Subcutaneous adipose tissue (tissue), 4 donors: ENCODE results near the gene RXFP1. TPM values are rescaled to one million over a fixed set of nuclear protein-coding genes. Genes with fewer than 3 reads are reported as not detected.

ENCODE experiments used
- total RNA-seq, 4 donors: library from RNA; depleted of rRNA; stranded (reverse); fragments of >200 nt; gene quantifications; one replicate each; pipeline ENCODE4 v1.1.0, GENCODE V29; 2016
- TF ChIP-seq, protein P1 (sequence below): fragments of 450-650 bp; IDR thresholded peaks from one replicate; pipeline ENCODE4 v1.5.1; 2016; ENCODE audit warnings: low read depth, mild to moderate bottlenecking, control low read depth, antibody characterized with exemption, moderate library complexity

RXFP1 gene
- total RNA-seq, 4 donors from 2014 or later, result not detected

DNA sequence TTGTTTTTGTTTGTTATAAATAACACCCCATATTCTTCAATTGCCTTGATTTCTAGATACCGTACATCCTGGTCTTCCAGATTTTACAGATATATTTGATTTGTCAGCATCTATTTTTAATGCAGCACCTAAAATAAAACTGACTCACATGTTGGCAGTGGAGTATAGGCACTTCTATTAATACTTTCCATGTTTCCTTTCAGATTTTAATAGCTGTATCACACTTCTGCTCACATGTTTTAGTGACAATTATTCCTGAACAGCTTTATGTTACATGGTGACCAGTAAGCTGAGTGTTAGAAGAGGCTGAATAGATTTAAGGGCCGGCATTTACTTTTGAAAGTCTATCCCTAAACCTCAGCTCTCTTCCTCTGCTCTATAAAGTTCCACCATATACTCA, 103.9 kb downstream of the RXFP1 start:
- TF ChIP-seq, protein P1, sequence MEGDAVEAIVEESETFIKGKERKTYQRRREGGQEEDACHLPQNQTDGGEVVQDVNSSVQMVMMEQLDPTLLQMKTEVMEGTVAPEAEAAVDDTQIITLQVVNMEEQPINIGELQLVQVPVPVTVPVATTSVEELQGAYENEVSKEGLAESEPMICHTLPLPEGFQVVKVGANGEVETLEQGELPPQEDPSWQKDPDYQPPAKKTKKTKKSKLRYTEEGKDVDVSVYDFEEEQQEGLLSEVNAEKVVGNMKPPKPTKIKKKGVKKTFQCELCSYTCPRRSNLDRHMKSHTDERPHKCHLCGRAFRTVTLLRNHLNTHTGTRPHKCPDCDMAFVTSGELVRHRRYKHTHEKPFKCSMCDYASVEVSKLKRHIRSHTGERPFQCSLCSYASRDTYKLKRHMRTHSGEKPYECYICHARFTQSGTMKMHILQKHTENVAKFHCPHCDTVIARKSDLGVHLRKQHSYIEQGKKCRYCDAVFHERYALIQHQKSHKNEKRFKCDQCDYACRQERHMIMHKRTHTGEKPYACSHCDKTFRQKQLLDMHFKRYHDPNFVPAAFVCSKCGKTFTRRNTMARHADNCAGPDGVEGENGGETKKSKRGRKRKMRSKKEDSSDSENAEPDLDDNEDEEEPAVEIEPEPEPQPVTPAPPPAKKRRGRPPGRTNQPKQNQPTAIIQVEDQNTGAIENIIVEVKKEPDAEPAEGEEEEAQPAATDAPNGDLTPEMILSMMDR, result no peak

DNA sequence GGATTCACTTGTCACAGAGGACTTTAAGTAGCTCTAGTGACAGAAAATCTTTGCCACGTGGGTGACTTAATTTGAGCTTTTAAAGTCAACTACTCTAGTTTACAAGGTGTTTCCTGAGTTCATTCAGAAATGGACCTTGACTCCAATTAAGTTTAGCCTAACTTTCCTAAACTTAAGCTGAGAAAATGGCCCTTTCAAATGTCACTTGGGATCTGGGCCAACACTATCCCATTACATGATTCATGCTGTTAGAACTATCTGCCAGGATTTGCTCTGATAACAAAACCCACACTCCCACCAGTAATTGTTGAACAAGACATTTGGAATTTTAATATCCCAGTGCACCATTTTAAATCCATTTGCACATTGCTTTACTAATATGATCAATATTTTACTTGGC, 109.2 kb downstream of the RXFP1 start:
- TF ChIP-seq, protein P1, result no peak

DNA sequence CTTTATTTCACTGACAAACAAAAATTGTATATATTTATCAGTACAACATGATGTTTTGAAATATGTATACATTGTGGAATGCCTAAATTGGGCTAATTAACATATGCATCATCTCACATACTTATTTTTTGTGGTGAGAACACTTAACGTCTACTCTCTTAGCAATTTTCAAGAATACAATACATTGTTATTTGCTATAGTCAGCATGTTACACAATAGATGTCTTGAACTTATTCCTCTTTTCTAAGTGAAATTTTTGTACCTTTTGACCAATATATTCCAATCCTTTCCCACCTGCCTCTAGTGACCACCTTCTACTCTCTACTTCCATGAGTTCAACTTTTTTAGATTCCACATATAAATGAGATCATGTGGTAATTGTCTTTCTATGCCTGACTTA, 114.9 kb downstream of the RXFP1 start:
- TF ChIP-seq, protein P1, result no peak

DNA sequence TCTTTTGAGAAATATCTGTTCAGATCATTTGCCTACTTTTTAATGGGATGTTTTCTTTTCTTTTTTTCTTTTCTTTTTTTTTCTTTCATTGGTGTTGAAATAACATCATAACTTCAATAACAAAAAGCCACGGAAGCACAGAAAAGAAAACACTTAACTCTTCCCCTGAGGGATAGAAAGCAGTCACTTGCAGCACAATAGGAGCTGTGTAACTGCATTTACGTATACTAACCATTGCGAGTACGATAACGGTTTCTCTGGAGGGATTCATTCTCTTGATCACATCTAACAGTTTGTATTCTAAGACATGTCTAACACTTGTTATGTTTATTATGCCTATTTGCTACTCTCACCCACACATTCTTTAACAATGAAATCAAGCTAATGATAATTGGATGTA, 122.7 kb downstream of the RXFP1 start:
- TF ChIP-seq, protein P1, result no peak

DNA sequence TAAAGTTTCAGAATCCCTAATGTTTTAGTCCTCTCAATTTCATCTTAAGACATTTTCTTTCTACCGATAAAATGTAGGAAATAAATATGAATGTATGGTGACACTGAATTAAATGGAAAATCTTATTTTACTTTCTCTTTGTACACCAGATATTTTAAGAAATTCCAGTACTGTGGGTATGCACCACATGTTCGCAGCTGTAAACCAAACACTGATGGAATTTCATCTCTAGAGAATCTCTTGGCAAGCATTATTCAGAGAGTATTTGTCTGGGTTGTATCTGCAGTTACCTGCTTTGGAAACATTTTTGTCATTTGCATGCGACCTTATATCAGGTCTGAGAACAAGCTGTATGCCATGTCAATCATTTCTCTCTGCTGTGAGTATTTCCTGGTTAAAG, 123.1 kb downstream of the RXFP1 start:
- TF ChIP-seq, protein P1, result no peak

DNA sequence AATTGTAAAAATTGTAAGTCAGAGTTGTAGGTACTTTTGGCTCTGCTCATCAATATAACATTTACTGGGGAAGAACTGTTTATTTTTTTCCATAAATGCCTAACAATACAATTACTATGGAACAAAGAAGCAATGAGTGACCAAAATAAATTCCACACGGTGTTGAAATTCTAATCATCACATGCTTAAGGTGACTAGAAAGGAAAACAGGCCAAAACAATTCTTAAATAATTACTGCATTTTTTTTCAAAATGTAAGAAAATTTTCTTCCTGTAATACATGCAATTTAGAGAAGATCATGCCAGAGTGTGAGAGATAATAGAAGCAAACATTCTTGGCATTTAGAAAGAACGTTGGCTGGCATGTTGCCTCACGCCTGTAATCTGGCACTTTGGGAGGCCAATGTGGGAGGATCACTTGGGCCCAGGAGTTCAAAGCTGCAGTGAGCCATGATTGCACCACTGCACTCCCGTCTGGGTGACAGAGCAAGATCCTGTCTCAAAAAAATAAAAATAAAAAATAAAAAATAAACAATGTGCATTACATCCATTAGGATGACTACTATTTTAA, 127.5 kb downstream of the RXFP1 start:
- TF ChIP-seq, protein P1, result no peak

DNA sequence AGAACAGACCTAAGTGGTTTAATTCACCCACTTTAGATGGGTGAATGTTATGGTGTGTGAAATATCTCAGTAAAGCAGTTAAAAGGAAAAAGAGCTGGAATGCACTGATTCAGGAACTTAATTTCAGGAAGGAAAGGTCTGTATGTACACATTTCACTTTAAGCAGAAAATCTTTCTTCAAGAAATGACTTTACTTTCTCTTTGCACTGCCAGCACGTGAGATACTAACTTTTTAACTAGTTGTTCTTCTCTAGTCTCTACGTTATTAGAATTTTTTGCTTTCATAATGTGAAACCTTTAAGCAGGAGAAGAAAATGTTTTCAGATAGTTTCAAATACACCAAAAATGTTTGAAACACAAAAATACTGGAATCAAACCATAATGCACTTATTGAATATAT, 131.2 kb downstream of the RXFP1 start:
- TF ChIP-seq, protein P1, result no peak

DNA sequence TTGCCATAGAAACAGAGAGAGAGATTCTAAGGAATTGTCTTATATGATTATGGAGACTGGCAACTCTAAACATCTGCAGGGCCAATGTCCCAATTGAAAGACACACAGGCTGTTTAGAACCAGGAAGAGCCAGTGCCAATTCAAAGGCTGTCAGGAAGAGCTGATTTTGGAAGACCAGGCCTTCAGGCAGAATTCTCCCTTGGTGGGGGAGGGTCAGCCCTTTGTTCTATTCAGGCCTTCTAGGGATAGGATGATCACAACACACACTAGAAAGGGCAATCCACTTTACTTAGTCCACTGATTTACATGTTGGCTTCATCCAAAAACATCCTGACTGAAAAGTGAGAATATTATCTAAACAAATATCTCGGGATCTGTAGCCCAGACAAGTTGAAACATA, 134.8 kb downstream of the RXFP1 start:
- TF ChIP-seq, protein P1, result no peak
